ENCODE results near the gene BCAS3.
A peak's percentile ranks its signal among the peaks of the same experiment; 100 is the strongest.
"Not testable (repeated sequence)": the region's sequence is repeated elsewhere in the genome, so short reads cannot be mapped to it uniquely, and the experiment has no call there.

The BCAS3 gene

DNA sequence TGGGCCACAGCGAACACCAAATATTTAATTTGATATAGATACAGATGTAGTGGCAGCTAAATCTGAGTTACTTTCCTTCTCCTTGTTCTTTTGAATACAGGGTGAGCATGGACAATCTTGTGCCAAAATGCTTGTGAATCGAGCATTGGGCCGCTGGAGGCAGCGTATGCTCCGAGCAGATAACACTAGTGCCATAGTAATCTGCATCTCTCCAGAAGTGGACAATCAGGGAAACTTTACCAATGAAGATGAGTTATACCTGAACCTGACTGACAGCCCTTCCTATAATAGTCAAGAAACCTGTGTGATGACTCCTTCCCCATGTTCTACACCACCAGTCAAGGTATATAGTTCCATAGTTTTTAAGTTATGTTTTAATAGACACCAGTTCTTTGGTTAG, 21.2 kb upstream of the BCAS3 start:
- Mint-ChIP-seq H3K36me3 (ENCODE audit: low read depth) (peaks cover 23% of the 10 kb centered on the region), H3K9me3 (no peaks in the 10 kb centered on the region), H3K4me1 (ENCODE audit: low read depth) (peaks cover 25% of the 10 kb centered on the region), H3K27ac (no peak overlapping the region), H3K4me3 (no peak overlapping the region), H3K27me3 (no peaks in the 10 kb centered on the region)

DNA sequence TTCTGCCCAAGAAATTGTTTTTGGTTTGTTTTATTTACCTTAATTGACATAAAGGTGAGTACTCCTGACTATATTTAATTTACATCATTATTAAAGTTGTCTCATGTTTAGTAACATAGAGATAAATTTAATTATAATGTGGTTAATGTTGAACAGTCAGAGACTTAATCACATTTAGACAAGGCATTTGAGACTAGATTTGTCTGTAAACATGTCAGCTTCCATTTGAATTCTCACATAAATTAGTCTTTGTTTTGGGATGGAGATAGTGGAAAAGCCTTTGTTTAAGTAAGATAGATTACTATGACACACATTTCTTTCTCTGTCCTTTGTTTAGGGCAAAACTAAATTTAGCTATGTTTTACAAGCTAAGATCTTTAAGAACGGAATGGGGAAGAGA, 18.5 kb upstream of the BCAS3 start:
- Mint-ChIP-seq H3K27me3 (no peaks in the 10 kb centered on the region), H3K4me3 (no peak overlapping the region), H3K9me3 (no peaks in the 10 kb centered on the region), H3K27ac (no peak overlapping the region), H3K36me3 (ENCODE audit: low read depth) (peaks cover 30% of the 10 kb centered on the region), H3K4me1 (ENCODE audit: low read depth) (no peaks in the 10 kb centered on the region)

DNA sequence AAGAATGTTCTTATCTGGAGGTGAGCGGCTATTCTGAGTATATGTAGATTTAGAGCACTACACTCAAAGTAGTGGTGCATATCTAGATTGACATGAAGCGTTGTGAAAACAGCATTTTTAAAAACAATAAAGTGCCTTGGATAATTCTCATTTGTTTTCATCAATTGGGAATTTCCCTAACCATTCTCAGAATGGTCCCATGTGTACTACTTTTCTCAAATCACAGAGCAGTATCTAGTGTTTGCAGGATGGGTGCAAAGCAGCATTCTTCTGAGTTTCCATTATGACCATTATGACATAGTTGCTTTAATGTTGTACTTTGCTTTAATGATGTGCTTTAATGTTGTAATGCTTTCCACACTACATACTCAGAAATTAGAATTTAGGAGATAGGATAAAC, 16.2 kb upstream of the BCAS3 start:
- Mint-ChIP-seq H3K27ac (peak overlapping the region; percentile 55), H3K9me3 (no peaks in the 10 kb centered on the region), H3K36me3 (ENCODE audit: low read depth) (peaks cover 38% of the 10 kb centered on the region), H3K27me3 (no peaks in the 10 kb centered on the region), H3K4me3 (no peak overlapping the region), H3K4me1 (ENCODE audit: low read depth) (no peaks in the 10 kb centered on the region)

DNA sequence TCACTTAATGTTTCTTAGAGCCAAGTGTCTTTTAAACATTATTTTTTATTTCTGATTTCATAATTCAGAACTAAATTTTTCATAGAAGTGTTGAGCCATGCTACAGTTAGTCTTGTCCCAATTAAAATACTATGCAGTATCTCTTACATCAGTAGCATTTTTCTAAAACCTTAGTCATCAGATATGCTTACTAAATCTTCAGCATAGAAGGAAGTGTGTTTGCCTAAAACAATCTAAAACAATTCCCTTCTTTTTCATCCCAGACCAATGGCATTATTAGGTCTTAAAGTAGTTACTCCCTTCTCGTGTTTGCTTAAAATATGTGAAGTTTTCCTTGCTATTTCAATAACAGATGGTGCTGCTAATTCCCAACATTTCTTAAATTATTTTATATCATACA, 13.6 kb upstream of the BCAS3 start:
- Mint-ChIP-seq H3K9me3 (no peaks in the 10 kb centered on the region), H3K36me3 (ENCODE audit: low read depth) (peaks cover 34% of the 10 kb centered on the region), H3K4me3 (no peak overlapping the region), H3K4me1 (ENCODE audit: low read depth) (no peaks in the 10 kb centered on the region), H3K27ac (no peak overlapping the region), H3K27me3 (no peaks in the 10 kb centered on the region)

DNA sequence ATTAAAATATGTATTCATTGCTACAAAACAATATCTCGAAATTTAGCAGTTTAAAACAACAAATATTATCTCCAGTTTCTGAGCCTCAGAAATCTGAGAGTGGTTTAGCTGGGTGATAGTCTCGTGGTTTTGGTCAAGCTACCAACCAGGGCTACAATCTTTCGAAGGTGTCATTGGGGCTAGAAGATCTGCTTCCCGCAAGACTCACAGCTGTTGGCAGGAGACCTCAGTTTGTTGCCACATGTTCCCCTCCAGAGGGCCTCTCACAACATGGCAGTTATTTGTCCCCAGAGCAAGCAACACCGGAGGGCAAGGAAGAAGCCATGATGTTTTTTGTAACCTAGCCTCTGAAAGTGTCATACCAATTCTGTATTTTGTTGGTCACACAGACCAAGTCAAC, 12.0 kb upstream of the BCAS3 start:
- H3K4me3 Mint-ChIP-seq, result no peak overlapping the region
- no peaks in the 10 kb centered on the region for H3K9me3 Mint-ChIP-seq
- no peaks in the 10 kb centered on the region for H3K4me1 Mint-ChIP-seq (ENCODE audit: low read depth)
- H3K27ac Mint-ChIP-seq, result no peak overlapping the region
- H3K27me3 Mint-ChIP-seq, result no peaks in the 10 kb centered on the region
- H3K36me3 Mint-ChIP-seq (ENCODE audit: low read depth), result peaks cover 29% of the 10 kb centered on the region

DNA sequence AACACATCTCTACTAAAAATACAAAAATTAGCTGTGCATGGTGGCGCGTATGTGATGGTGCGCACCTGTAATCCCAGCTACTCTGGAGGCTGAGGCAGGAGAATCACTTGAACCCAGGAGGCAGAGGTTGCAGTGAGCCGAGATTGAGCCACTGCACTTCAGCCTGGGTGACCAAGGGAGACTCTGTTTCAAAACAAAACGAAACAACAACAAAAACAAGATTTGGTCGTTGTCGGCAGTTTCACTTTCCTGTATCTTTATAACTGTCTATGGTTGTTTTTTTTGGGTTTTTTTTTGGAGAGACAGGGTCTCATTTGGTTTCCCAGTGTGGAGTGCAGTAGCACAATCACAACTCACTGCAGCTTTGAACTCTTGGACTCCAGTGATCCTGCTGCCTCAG, 8.9 kb upstream of the BCAS3 start:
- H3K27ac Mint-ChIP-seq; H3K9me3 Mint-ChIP-seq; H3K4me1 Mint-ChIP-seq (ENCODE audit: low read depth); H3K4me3 Mint-ChIP-seq; H3K27me3 Mint-ChIP-seq: not testable (repeated sequence)
- H3K36me3 Mint-ChIP-seq (ENCODE audit: low read depth), result peaks cover 11% of the 10 kb centered on the region

DNA sequence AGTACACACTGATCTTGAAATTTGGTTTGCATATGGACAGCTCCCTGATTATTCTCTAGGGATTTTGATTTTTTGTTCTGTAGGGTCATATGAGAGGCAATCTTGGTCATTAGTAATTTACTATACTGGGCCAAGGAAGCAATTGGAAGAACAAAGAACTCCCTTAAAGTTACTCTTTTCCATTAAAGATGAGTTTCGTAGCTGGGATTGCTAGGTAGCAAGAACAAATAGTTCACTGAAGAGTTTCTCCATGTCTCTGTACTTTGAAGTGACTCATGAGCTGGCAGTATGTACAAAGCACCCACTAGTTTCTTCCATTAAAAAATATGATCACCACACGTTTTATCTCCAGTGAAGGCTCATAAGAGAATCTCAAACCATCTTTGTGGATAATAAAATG, 6.2 kb upstream of the BCAS3 start:
- no peaks in the 10 kb centered on the region for H3K27me3 Mint-ChIP-seq
- no peaks in the 10 kb centered on the region for H3K36me3 Mint-ChIP-seq (ENCODE audit: low read depth)
- H3K9me3 Mint-ChIP-seq, result peaks cover 3% of the 10 kb centered on the region
- H3K4me3 Mint-ChIP-seq, result no peak overlapping the region
- no peaks in the 10 kb centered on the region for H3K4me1 Mint-ChIP-seq (ENCODE audit: low read depth)
- no peak overlapping the region for H3K27ac Mint-ChIP-seq

DNA sequence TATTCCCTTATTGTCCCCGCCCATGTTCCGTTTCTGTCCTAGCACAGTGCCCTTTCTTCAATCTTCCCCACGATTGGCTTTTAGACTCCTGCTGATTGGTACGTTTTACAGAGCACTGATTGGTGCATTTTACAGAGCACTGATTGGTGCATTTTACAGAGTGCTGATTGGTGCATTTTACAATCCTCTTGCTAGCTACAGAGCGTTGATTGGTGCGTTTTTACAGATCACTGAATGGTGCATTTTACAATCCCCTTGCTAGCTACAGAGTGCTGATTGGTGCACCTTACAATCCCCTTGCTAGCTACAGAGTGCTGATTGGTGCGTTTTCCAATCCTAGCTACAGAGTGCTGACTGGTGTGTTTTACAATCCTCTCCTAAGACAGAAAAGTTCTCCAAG, 3.0 kb upstream of the BCAS3 start:
- not testable (repeated sequence) for H3K36me3 Mint-ChIP-seq (ENCODE audit: low read depth); H3K27ac Mint-ChIP-seq; H3K27me3 Mint-ChIP-seq; H3K9me3 Mint-ChIP-seq; H3K4me3 Mint-ChIP-seq
- H3K4me1 Mint-ChIP-seq (ENCODE audit: low read depth), result peaks cover 19% of the 10 kb centered on the region

DNA sequence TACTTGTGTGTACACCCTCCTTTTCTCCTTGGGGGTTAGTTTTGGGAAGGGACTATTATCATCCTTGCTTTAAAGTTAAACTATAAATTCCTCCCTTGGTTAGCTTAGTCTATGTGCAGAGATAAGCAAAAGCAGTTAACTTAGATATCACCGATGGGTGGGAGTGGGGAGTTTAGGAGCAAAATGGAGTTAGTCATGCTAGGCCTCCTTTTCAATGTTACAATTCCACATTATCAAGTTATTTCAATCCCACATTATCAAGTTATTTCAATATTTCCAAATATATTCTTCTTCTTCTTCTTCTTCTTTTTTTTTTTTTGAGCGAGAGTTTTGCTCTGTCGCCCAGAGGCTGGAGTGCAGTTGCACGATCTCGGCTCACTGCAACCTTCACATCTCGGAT, 1.7 kb upstream of the BCAS3 start:
- H3K4me1 Mint-ChIP-seq (ENCODE audit: low read depth), result peaks cover 19% of the 10 kb centered on the region
- no peaks in the 10 kb centered on the region for H3K27me3 Mint-ChIP-seq
- peaks cover 3% of the 10 kb centered on the region for H3K9me3 Mint-ChIP-seq
- H3K27ac Mint-ChIP-seq, result no peak overlapping the region
- peak overlapping the region; percentile 5 for H3K4me3 Mint-ChIP-seq
- no peaks in the 10 kb centered on the region for H3K36me3 Mint-ChIP-seq (ENCODE audit: low read depth)

DNA sequence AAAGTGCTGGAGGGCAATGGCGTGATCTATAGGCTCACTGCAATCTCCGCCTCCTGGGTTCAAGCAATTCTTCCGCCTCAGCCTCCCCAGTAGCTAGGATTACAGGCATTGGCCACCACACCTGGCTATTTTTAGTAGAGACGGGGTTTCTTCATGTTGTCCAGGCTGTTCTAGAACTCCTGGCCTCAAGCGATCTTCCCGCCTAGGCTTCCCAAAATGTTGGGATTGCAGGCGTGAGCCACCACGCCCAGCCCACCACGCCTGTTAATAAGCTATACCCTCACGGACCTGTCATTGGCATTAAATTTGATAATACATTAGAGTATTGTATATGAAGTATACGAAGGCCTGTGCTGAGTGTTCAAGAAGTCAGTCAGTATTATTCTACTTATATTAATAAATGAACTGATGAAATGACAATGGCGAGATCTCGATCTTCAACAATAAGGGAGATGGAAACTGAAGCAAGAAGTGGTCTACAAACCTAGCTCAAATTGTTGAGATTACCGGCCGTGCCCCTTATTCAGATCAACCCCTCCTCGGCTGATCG, 818 bp upstream of the BCAS3 start:
- H3K27me3 Mint-ChIP-seq, result no peaks in the 10 kb centered on the region
- H3K27ac Mint-ChIP-seq, result peak overlapping the region; percentile 90
- no peaks in the 10 kb centered on the region for H3K36me3 Mint-ChIP-seq (ENCODE audit: low read depth)
- H3K9me3 Mint-ChIP-seq, result peaks cover 3% of the 10 kb centered on the region
- H3K4me1 Mint-ChIP-seq (ENCODE audit: low read depth), result peaks cover 19% of the 10 kb centered on the region
- H3K4me3 Mint-ChIP-seq, result peak overlapping the region; percentile 100

DNA sequence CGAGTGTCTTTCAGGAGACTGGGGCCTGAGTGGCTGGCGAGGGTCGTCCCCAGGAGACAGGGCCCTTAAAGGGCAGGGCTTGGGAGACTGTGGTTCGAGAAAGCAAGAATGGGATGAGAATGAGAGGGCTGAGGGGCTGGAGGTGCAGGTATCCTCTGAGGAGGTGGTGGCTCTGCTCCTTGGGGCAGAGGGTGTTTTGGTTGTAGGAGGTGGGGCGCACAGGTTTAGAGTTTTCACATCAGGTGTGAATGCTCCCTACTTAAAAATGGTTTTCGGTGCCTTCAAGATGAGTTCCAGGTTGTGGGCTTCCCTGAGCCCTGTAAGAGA, 430 bp downstream of the BCAS3 start:
- Mint-ChIP-seq H3K4me3 (peak overlapping the region; percentile 100), H3K27ac (peak overlapping the region; percentile 90), H3K4me1 (ENCODE audit: low read depth) (peaks cover 19% of the 10 kb centered on the region), H3K9me3 (peaks cover 3% of the 10 kb centered on the region), H3K27me3 (no peaks in the 10 kb centered on the region), H3K36me3 (ENCODE audit: low read depth) (no peaks in the 10 kb centered on the region)

DNA sequence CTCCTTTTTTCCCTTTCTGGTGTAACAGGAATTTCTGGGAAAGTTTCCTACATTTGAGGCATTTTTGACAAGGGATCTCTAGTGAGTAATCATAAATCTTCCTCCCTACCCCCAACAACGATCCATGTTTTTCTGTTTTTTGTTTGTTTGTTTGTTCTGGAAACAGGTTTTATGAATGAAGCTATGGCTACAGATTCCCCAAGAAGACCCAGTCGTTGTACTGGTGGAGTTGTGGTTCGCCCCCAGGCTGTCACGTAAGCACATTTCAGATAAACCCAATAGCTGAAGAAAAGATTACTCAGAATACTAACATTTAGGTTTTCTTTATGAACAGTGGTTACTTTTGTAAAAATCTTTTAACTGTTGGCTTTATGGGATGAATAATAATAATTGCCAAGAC, 1.6 kb downstream of the BCAS3 start:
- no peaks in the 10 kb centered on the region for H3K27me3 Mint-ChIP-seq
- H3K4me3 Mint-ChIP-seq, result no peak overlapping the region
- H3K4me1 Mint-ChIP-seq (ENCODE audit: low read depth), result peaks cover 19% of the 10 kb centered on the region
- no peak overlapping the region for H3K27ac Mint-ChIP-seq
- peaks cover 3% of the 10 kb centered on the region for H3K9me3 Mint-ChIP-seq
- H3K36me3 Mint-ChIP-seq (ENCODE audit: low read depth), result no peaks in the 10 kb centered on the region

DNA sequence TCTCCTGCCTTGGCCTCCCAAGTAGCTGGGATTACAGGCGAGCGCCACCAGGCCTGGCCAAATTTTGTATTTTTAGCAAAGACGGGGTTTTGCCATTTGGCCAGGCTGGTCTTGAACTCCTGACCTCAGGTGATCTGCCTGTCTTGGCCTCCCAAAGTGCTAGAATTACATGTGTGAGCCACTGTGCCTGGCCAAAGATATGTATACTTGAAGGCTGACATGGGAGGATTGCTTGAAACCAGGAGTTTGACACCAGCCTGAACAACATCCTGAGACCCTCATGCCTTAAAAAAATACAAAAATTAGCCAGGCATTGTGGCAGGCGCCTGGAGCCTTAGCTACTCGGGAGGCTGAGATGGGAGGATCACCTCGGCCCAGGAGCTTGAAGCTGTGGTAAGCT, 3.1 kb downstream of the BCAS3 start:
- Mint-ChIP-seq H3K9me3 (no peaks in the 10 kb centered on the region), H3K4me1 (ENCODE audit: low read depth) (peaks cover 19% of the 10 kb centered on the region), H3K36me3 (ENCODE audit: low read depth) (peaks cover 9% of the 10 kb centered on the region), H3K27me3 (no peaks in the 10 kb centered on the region), H3K4me3 (no peak overlapping the region), H3K27ac (no peak overlapping the region)

DNA sequence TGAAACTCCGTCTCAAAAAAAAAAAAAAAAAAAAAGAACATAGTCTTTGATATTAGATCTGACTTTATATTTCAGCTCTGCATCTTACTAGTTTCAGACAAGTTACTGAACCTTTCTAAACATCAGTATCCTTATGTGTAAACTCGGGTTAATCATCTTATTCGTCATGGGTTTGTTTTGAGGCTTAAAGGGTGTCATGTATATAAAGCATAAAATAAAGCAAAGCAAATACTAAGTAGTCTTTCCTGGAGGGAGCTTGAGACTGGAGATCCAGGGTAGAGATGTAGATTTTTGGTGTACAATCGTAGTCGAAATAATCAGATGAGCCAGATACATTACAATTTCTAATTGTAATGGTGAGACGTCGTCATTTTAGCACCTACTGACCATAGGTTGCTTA, 7.8 kb downstream of the BCAS3 start:
- no peaks in the 10 kb centered on the region for H3K9me3 Mint-ChIP-seq
- H3K4me3 Mint-ChIP-seq, result no peak overlapping the region
- H3K36me3 Mint-ChIP-seq (ENCODE audit: low read depth), result peaks cover 23% of the 10 kb centered on the region
- H3K4me1 Mint-ChIP-seq (ENCODE audit: low read depth), result no peaks in the 10 kb centered on the region
- H3K27ac Mint-ChIP-seq, result no peak overlapping the region
- no peaks in the 10 kb centered on the region for H3K27me3 Mint-ChIP-seq

DNA sequence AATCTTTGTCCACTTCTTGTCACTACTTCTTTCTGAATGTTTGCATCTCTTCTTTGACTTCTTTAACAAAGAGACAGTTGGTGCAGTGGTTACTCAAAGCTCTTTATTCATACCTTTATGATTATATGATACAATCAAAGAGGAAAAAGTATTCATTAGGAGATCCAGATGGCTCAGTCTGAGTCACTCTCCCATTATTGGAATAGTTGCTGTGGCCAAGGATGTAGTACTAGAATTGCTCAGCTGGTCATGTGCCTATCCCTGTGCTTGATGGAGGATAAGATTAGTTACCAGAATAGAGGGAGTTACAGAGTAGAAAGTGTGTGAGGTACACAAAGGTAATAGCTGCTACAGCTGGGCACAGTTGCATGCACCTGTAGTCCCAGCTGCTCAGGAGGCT, 18.3 kb downstream of the BCAS3 start:
- H3K27ac Mint-ChIP-seq, result no peak overlapping the region
- H3K36me3 Mint-ChIP-seq (ENCODE audit: low read depth), result peaks cover 13% of the 10 kb centered on the region
- no peaks in the 10 kb centered on the region for H3K4me1 Mint-ChIP-seq (ENCODE audit: low read depth)

DNA sequence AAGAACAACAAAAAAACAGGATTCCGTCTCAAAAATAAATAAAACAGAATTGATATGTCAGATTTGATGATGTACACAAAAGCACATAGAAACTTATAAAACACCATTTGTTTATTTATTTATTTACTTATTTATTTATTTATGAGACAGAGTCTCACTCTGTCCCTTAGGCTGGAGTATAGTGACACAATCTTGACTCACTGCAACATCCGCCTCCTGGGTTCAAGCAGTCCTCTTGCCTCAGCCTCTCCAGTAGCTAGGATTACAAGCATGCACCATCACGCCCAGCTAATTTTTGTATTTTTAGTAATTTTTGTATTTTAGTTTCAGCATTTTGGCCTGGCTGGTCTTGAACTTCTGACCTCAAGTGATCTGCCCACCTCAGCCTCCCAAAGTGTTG, 21.4 kb downstream of the BCAS3 start:
- Mint-ChIP-seq H3K4me3 (no peak overlapping the region), H3K4me1 (ENCODE audit: low read depth) (no peaks in the 10 kb centered on the region), H3K27me3 (no peaks in the 10 kb centered on the region), H3K9me3 (no peaks in the 10 kb centered on the region), H3K36me3 (ENCODE audit: low read depth) (peaks cover 4% of the 10 kb centered on the region), H3K27ac (no peak overlapping the region)

More for the DNA sequence above, 18.3 kb downstream of the BCAS3 start:
- Mint-ChIP-seq H3K27me3 (no peaks in the 10 kb centered on the region), H3K4me3 (no peak overlapping the region), H3K9me3 (no peaks in the 10 kb centered on the region)

DNA sequence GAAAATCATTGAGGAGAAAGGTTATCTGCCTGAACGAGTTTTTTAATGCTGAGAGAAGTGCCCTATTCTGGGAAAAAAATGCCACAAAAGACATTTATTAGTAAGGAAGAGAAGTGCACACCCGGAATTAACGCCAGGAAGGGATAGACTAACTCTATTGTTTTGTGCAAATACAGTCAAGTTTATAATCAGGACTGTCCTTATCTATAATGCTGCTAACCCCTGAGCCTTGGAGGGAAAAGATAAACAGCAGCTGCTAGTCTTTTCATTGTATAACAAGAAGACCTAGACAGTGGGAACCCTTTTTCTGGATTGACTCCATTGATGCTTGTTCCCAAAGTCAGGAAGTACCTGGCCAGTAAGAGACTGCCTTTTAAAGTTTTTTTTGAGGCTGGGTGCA, 26.5 kb downstream of the BCAS3 start:
- Mint-ChIP-seq H3K4me3 (no peak overlapping the region), H3K27ac (no peak overlapping the region), H3K4me1 (ENCODE audit: low read depth) (no peaks in the 10 kb centered on the region), H3K27me3 (no peaks in the 10 kb centered on the region), H3K36me3 (ENCODE audit: low read depth) (peaks cover 4% of the 10 kb centered on the region), H3K9me3 (no peaks in the 10 kb centered on the region)
